Thyroid gland (tissue), 4 donors: ENCODE results near the gene CREG2. TPM values are rescaled to one million over a fixed set of nuclear protein-coding genes. Genes with fewer than 3 reads are reported as not detected.
"Not testable (repeated sequence)": the region's sequence is repeated elsewhere in the genome, so short reads cannot be mapped to it uniquely, and the experiment has no call there.

Source experiments
- DNase-seq, 2 donors: peaks; one replicate each; pipeline ENCODE4 v3.0.0-alpha.2; 2019
- H3K27ac ChIP-seq, 3 donors: fragments of 200-600 bp; sonication (generic); 1 replicate in 2 of 3; 2 replicates in 1 of 3; pipeline ENCODE4 v1.5.1; 2016 to 2019; ENCODE audit warnings: mild to moderate bottlenecking in 1 of 3, moderate library complexity in 1 of 3
- H3K27me3 ChIP-seq: fragments of 200-600 bp; sonication (generic); one replicate; pipeline ENCODE4 v1.5.1; 2019
- H3K36me3 ChIP-seq, 2 donors: fragments of 200-600 bp; sonication (generic); one replicate each; pipeline ENCODE4 v1.5.1; 2016 to 2019
- H3K4me1 ChIP-seq, 2 donors: fragments of 200-600 bp; sonication (generic); one replicate each; pipeline ENCODE4 v1.5.1; 2017 to 2019
- H3K4me3 ChIP-seq, 3 donors: fragments of 200-600 bp; sonication (generic); replicated peaks in 1 of 3; 1 replicate in 2 of 3; 2 replicates in 1 of 3; pipeline ENCODE4 v1.5.1; 2016; ENCODE audit warnings: mild to moderate bottlenecking in 1 of 3
- H3K9me3 ChIP-seq: fragments of 200-600 bp; sonication (generic); one replicate; pipeline ENCODE4 v1.5.1; 2017
- CTCF ChIP-seq, 6 experiments: fragments of 200-600 bp in 3 of 6; fragments of 450-650 bp in 3 of 6; sonication (generic) in 3 of 6; IDR thresholded peaks; one replicate each; pipeline ENCODE4 v1.5.1; 2016 to 2019; ENCODE audit warnings: antibody characterized with exemption in 6 of 6, mild to moderate bottlenecking in 2 of 6, inconsistent platforms in 1 of 6, moderate library complexity in 1 of 6
- POLR2A ChIP-seq, 2 donors: fragments of 450-650 bp; IDR thresholded peaks; one replicate each; pipeline ENCODE4 v1.6.1; 2017; ENCODE audit warnings: antibody characterized with exemption in 2 of 2, mild to moderate bottlenecking in 2 of 2, moderate library complexity in 1 of 2
- WGBS, 2 donors: methylation state at CpG; one replicate each; pipeline ENCODE4 v1.1.5; 2017; 5-methylcytosine and 5-hydroxymethylcytosine counted together
- intact Hi-C: fragments of 100-400 bp; cut with DNase I; formaldehyde crosslinking; loops from one replicate; pipeline ENCODE4 v1.15.1; 2023
- total RNA-seq, 4 donors: library from RNA; depleted of rRNA; stranded (reverse); fragments of >200 nt; gene quantifications; one replicate each; pipeline ENCODE4 v1.2.3, GENCODE V29; 2016

CREG2 gene
- total RNA-seq, 4 donors from 2014 or later, result not detected

- no peak overlapping the region for H3K27ac ChIP-seq
- 61 to 72% methylated on average over 3 of the region's 3 CpGs for WGBS, 2 donors
- TF ChIP-seq POLR2A (IDR thresholded peaks at IDR 0.05) (no peak), CTCF (IDR thresholded peaks at IDR 0.05) (no peak)
- no peak for DNase-seq
- H3K9me3 ChIP-seq, result no peaks in the 10 kb centered on the region
- peaks cover 0 to 12% of the 10 kb centered on the region in 2 donors for H3K4me1 ChIP-seq
- H3K4me3 ChIP-seq, result no peak overlapping the region
- intact Hi-C loops, result no loop called here
- H3K27me3 ChIP-seq, result no peaks in the 10 kb centered on the region
- no peaks in the 10 kb centered on the region for H3K36me3 ChIP-seq
Measured at GRCh38 chr2:101328474-101329007, 58.8 kb downstream of the CREG2 start.

GRCh38 chr2:101327863-101328394 is 59.4 kb downstream of the CREG2 start:
- H3K9me3 ChIP-seq, result no peaks in the 10 kb centered on the region
- no peak overlapping the region for H3K4me3 ChIP-seq
- H3K27me3 ChIP-seq, result no peaks in the 10 kb centered on the region
- H3K4me1 ChIP-seq, result peaks cover 0 to 12% of the 10 kb centered on the region in 2 donors
- intact Hi-C loops, result no loop called here
- no peak for TF ChIP-seq POLR2A (IDR thresholded peaks at IDR 0.05)
- no peak for TF ChIP-seq CTCF (IDR thresholded peaks at IDR 0.05)
- DNase-seq, result peak; percentile 71 to 83
- peak overlapping the region in 1 of 3 donors; percentile 31 for H3K27ac ChIP-seq
- H3K36me3 ChIP-seq, result no peaks in the 10 kb centered on the region
- 38 to 40% methylated on average over 5 of the region's 5 CpGs for WGBS, 2 donors

GRCh38 chr2:101325425-101325824 is 61.9 kb downstream of the CREG2 start:
- H3K27me3 ChIP-seq, result no peaks in the 10 kb centered on the region
- no peak for DNase-seq
- no peaks in the 10 kb centered on the region for H3K36me3 ChIP-seq
- H3K4me3 ChIP-seq, result no peak overlapping the region
- no peaks in the 10 kb centered on the region for H3K9me3 ChIP-seq
- H3K4me1 ChIP-seq, result peaks cover 0 to 12% of the 10 kb centered on the region in 2 donors
- no peak overlapping the region for H3K27ac ChIP-seq
- TF ChIP-seq CTCF (IDR thresholded peaks at IDR 0.05), result no peak
- no peak for TF ChIP-seq POLR2A (IDR thresholded peaks at IDR 0.05)
- intact Hi-C loops, result no loop called here
- 94 to 96% methylated on average over 1 of the region's 1 CpG for WGBS, 2 donors

GRCh38 chr2:101316568-101316967 is 70.7 kb downstream of the CREG2 start:
- H3K9me3 ChIP-seq, H3K4me3 ChIP-seq, H3K27me3 ChIP-seq, H3K36me3 ChIP-seq, H3K27ac ChIP-seq, H3K4me1 ChIP-seq, intact Hi-C loops, DNase-seq: not testable (repeated sequence)
- 85 to 88% methylated on average over 6 of the region's 6 CpGs for WGBS, 2 donors

- no peak for DNase-seq
- no peaks in the 10 kb centered on the region for H3K9me3 ChIP-seq
- H3K36me3 ChIP-seq, result no peaks in the 10 kb centered on the region
- H3K4me3 ChIP-seq, result no peak overlapping the region
- WGBS, 2 donors, result 74 to 82% methylated on average over 3 of the region's 3 CpGs
- intact Hi-C loops, result no loop called here
- peaks cover 3 to 13% of the 10 kb centered on the region in 2 donors for H3K4me1 ChIP-seq
- no peak overlapping the region for H3K27ac ChIP-seq
- TF ChIP-seq POLR2A (IDR thresholded peaks at IDR 0.05) (no peak), CTCF (IDR thresholded peaks at IDR 0.05) (no peak)
- no peaks in the 10 kb centered on the region for H3K27me3 ChIP-seq
Measured at GRCh38 chr2:101311696-101312017, 75.6 kb downstream of the CREG2 start.
